HepG2 (cell line): ENCODE measurements around the gene MESD. TPM values are rescaled to one million over a fixed set of nuclear protein-coding genes. Genes with fewer than 3 reads are reported as not detected.

Experiments used
- ATAC-seq: fragments of 200-7000 bp; cut with Tn5 transposase; 3 replicates; pipeline ENCODE4 v1.9.1; 2020; ENCODE audit warnings: mild to moderate bottlenecking, moderate library complexity
- BruUV-seq: library from RNA; stranded (reverse); fragments of 400-500 nt; replicated peaks from 2 replicates; lab custom pipeline; 2021; lab: Mats Ljungman, UMichigan
- CTCF ChIA-PET: fragments of 300-600 bp; formaldehyde crosslinking; extraction: SDS; loops from one replicate; lab custom pipeline; 2021; ENCODE audit warnings: low total read pairs, inconsistent platforms, low intra/inter-chr PET ratio; lab: Yijun Ruan, JAX
- POLR2A ChIA-PET: fragments of 350-600 bp; sonication (Branson Sonifier 250); formaldehyde crosslinking; loops from one replicate; lab custom pipeline; 2020; ENCODE audit warnings: antibody characterized with exemption, inconsistent platforms; lab: Yijun Ruan, JAX
- DNase-seq: peaks from one replicate; pipeline ENCODE4 v3.0.0-alpha.2; 2015; ENCODE audit warnings: low spot score
- FAIRE-seq: peaks from 3 replicates; lab custom pipeline; 2011; peaks lifted over from hg19 to GRCh38; lab: Jason Lieb, UNC
- H2AFZ ChIP-seq: one replicate; pipeline ENCODE4 v1.6.1; 2011; ENCODE audit warnings: low read length, inconsistent platforms
- H3K27ac ChIP-seq: fragments of 300-600 bp; 3 replicates; pipeline ENCODE4 v1.8.0; 2011; ENCODE audit warnings: mixed run types, mild to moderate bottlenecking, mixed read lengths, low read length, inconsistent platforms; ENCODE audit not compliant: insufficient read depth; ENCODE audit errors: extremely low read length
- H3K27me3 ChIP-seq, 2 experiments: fragments of 200-600 bp in 1 of 2; 2 replicates in 1 of 2; 3 replicates in 1 of 2; pipeline versions ENCODE4 v1.6.0 to v1.8.0; 2011; ENCODE audit warnings: low read length in 2 of 2, mild to moderate bottlenecking in 2 of 2, moderate library complexity in 2 of 2, inconsistent platforms in 1 of 2; ENCODE audit not compliant: insufficient read depth in 2 of 2, control insufficient read depth in 1 of 2
- H3K36me3 ChIP-seq, 2 experiments: fragments of 200-600 bp in 1 of 2; replicated peaks in 1 of 2; 2 replicates in 1 of 2; 3 replicates in 1 of 2; pipeline versions ENCODE4 v1.5.1 to v1.8.0; 2011; ENCODE audit warnings: low read length in 2 of 2, inconsistent platforms in 1 of 2; ENCODE audit not compliant: insufficient read depth in 2 of 2, control insufficient read depth in 1 of 2
- H3K4me1 ChIP-seq: 2 replicates; pipeline ENCODE4 v1.5.1; 2012; ENCODE audit warnings: low read length, inconsistent platforms; ENCODE audit not compliant: insufficient read depth
- H3K4me2 ChIP-seq: 2 replicates; pipeline ENCODE4 v1.6.0; 2011; ENCODE audit warnings: low read depth, low read length, inconsistent platforms
- H3K4me3 ChIP-seq, 3 experiments: fragments of 200-600 bp in 1 of 3; sonication (generic), shearing (Covaris generic) in 1 of 3; replicated peaks in 1 of 3; 2 replicates each; pipeline ENCODE4 v1.5.1; 2011 to 2016; ENCODE audit warnings: low read length in 3 of 3, inconsistent platforms in 2 of 3, low read depth in 2 of 3, mild to moderate bottlenecking in 2 of 3, control low read depth in 1 of 3, mixed read lengths in 1 of 3; ENCODE audit not compliant: insufficient read depth in 1 of 3
- H3K79me2 ChIP-seq: one replicate; pipeline ENCODE4 v1.6.1; 2011; ENCODE audit warnings: low read length, inconsistent platforms; ENCODE audit not compliant: insufficient read depth
- H3K9ac ChIP-seq: 2 replicates; pipeline ENCODE4 v1.6.0; 2011; ENCODE audit warnings: mild to moderate bottlenecking, low read depth, low read length, inconsistent platforms; ENCODE audit not compliant: insufficient read depth
- H3K9me3 ChIP-seq: 2 replicates; pipeline ENCODE4 v1.5.1; 2012; ENCODE audit warnings: mild to moderate bottlenecking, low read length
- H4K20me1 ChIP-seq: 2 replicates; pipeline ENCODE4 v1.6.0; 2011; ENCODE audit warnings: inconsistent platforms, mild to moderate bottlenecking, low read length, moderate library complexity; ENCODE audit not compliant: insufficient read depth
- RFXAP ChIP-seq: sonication (generic); formaldehyde crosslinking; IDR thresholded peaks from 2 replicates; pipeline ENCODE4 v1.4.0; 2020; ENCODE audit warnings: missing genetic modification reagents, borderline replicate concordance
- TP53 ChIP-seq: sonication (generic); formaldehyde crosslinking; conservative IDR thresholded peaks from 2 replicates; pipeline ENCODE4 v1.4.0; 2020; ENCODE audit warnings: missing genetic modification reagents
- ZFY ChIP-seq: sonication (generic); formaldehyde crosslinking; IDR thresholded peaks from 2 replicates; pipeline ENCODE4 v1.4.0; 2020; ENCODE audit warnings: missing genetic modification reagents
- ZFYVE20 ChIP-seq: sonication (generic); formaldehyde crosslinking; IDR thresholded peaks from 2 replicates; pipeline ENCODE4 v1.8.0; 2023; ENCODE audit warnings: low read depth, mild to moderate bottlenecking, moderate library complexity, missing genetic modification reagents, borderline replicate concordance
- ZNF567 ChIP-seq: sonication (generic); formaldehyde crosslinking; IDR thresholded peaks from 2 replicates; pipeline ENCODE4 v1.8.1; 2023; ENCODE audit warnings: mild to moderate bottlenecking, missing genetic modification reagents, borderline replicate concordance
- ZNF570 ChIP-seq: sonication (generic); formaldehyde crosslinking; IDR thresholded peaks from 2 replicates; pipeline ENCODE4 v1.4.0; 2020; ENCODE audit warnings: mild to moderate bottlenecking, missing genetic modification reagents, borderline replicate concordance
- ZNF670 ChIP-seq: sonication (generic); formaldehyde crosslinking; IDR thresholded peaks from 2 replicates; pipeline ENCODE4 v1.8.0; 2022; ENCODE audit warnings: mild to moderate bottlenecking, missing genetic modification reagents, borderline replicate concordance
- WGBS: methylation state at CpG from one replicate; pipeline ENCODE4 v1.1.6; 2017; ENCODE audit warnings: low lambda C conversion rate; 5-methylcytosine and 5-hydroxymethylcytosine counted together
- in situ Hi-C: cut with HindIII; loops from 2 replicates; pipeline ENCODE4 v1.10.0; 2017; ENCODE audit warnings: low pct_unique_long_range_greater_than_20kb; ENCODE audit not compliant: extremely low pct_ligation_motif_present
- intact Hi-C: fragments of 100-400 bp; cut with micrococcal nuclease; formaldehyde crosslinking; loops from one replicate; pipeline ENCODE4 v1.10.0; 2022; ENCODE audit not compliant: unreplicated experiment
- polyA plus RNA-seq, 8 experiments: library from polyadenylated mRNA; depleted of rRNA in 3 of 8; stranded (reverse) in 7 of 8; unstranded in 1 of 8; fragments of >200 nt; fragmentation: Illumina TruSeq in 4 of 8; extraction: Trizol in 4 of 8; gene quantifications; 2 replicates each; pipeline versions ENCODE4 v1.2.1 to v1.2.3, GENCODE V29; 2011 to 2016; ENCODE audit warnings: low read depth in 4 of 8, missing spikeins in 1 of 8, mixed read lengths in 1 of 8; ENCODE audit not compliant: insufficient read depth in 1 of 8
- total RNA-seq, 5 experiments: library from RNA; depleted of rRNA; stranded (reverse); fragments of >200 nt; fragmentation: Illumina TruSeq; extraction: Trizol; gene quantifications; 2 replicates each; pipeline ENCODE4 v1.2.3, GENCODE V29; 2016; ENCODE audit warnings: low read depth in 1 of 5
- TF ChIP-seq, protein P1 (sequence below): sonication (generic); formaldehyde crosslinking; IDR thresholded peaks from 2 replicates; pipeline ENCODE4 v1.4.0; 2020; ENCODE audit warnings: mild to moderate bottlenecking, missing genetic modification reagents
- TF ChIP-seq, protein P2 (sequence below): sonication (generic); formaldehyde crosslinking; IDR thresholded peaks from 2 replicates; pipeline ENCODE4 v1.5.0; 2020; ENCODE audit warnings: missing genetic modification reagents
- TF ChIP-seq, protein P3 (sequence below): sonication (generic); formaldehyde crosslinking; conservative IDR thresholded peaks from 2 replicates; pipeline ENCODE4 v1.8.0; 2022; ENCODE audit warnings: missing genetic modification reagents
- TF ChIP-seq, protein P4 (sequence below): IDR thresholded peaks from 2 replicates; pipeline ENCODE4 v1.6.1; 2016
- TF ChIP-seq, protein P5 (sequence below): sonication (generic); formaldehyde crosslinking; IDR thresholded peaks from 2 replicates; pipeline ENCODE4 v1.5.1; 2020; ENCODE audit warnings: missing genetic modification reagents, mild to moderate bottlenecking, borderline replicate concordance

Gene MESD
- total and polyA plus RNA-seq, 2 of the 13 experiments (the other 11 are each of a cell fraction or from before 2014, with no cell fraction given) = 18.0 to 46.2 TPM

DNA sequence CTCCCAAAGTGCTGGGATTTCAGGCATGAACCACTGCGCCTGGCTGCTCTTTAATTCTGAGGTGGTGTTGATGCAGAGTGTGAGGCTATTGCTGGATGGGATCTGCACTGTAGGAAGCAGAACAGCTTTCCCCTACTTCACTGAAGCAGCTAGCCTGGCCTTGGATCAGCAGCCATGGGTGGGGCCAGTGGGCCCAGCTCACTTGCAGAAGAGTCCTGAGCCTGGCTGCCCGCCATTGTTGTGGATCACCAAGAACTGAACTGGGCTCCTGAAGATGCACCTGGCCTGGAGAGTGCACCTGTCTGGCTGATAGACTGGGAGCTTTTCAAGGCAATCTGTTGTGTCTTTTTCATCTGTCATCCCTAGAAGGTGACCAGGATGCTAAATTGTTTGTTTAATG, 23.0 kb upstream of the MESD start:
- FAIRE-seq (no peak), DNase-seq (no peak), ATAC-seq (no peak)
- Histone ChIP-seq H3K4me1 (no peaks in the 10 kb centered on the region), H3K36me3 (no peaks in the 10 kb centered on the region), H3K4me2 (no peak overlapping the region), H3K27ac (no peak overlapping the region), H3K79me2 (no peaks in the 10 kb centered on the region), H2AFZ (no peak overlapping the region), H3K9ac (no peak overlapping the region), H3K27me3 (peaks cover 1 to 5% of the 10 kb centered on the region in 2 experiments; a peak in 1 of 5 replicates), H3K9me3 (no peaks in the 10 kb centered on the region), H4K20me1 (no peaks in the 10 kb centered on the region), H3K4me3 (no peak overlapping the region)
- ChIA-PET CTCF (no interaction called here), POLR2A (no interaction called here)
- in situ Hi-C loops = no loop called here
- BruUV-seq = no TSS peak
- no peak for TF ChIP-seq ZNF567 (CRISPR knock-in tag)
- no peak for TF ChIP-seq ZFY
- no peak for TF ChIP-seq ZFYVE20
- TF ChIP-seq RFXAP (CRISPR knock-in tag) = no peak
- TF ChIP-seq, protein P1, sequence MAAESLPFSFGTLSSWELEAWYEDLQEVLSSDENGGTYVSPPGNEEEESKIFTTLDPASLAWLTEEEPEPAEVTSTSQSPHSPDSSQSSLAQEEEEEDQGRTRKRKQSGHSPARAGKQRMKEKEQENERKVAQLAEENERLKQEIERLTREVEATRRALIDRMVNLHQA (CRISPR knock-in tag) = no peak
- no peak for TF ChIP-seq ZNF570 (CRISPR knock-in tag)
- TF ChIP-seq TP53 (CRISPR knock-in tag) = no peak
- TF ChIP-seq, protein P2, sequence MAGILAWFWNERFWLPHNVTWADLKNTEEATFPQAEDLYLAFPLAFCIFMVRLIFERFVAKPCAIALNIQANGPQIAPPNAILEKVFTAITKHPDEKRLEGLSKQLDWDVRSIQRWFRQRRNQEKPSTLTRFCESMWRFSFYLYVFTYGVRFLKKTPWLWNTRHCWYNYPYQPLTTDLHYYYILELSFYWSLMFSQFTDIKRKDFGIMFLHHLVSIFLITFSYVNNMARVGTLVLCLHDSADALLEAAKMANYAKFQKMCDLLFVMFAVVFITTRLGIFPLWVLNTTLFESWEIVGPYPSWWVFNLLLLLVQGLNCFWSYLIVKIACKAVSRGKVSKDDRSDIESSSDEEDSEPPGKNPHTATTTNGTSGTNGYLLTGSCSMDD = no peak
- TF ChIP-seq, protein P3, sequence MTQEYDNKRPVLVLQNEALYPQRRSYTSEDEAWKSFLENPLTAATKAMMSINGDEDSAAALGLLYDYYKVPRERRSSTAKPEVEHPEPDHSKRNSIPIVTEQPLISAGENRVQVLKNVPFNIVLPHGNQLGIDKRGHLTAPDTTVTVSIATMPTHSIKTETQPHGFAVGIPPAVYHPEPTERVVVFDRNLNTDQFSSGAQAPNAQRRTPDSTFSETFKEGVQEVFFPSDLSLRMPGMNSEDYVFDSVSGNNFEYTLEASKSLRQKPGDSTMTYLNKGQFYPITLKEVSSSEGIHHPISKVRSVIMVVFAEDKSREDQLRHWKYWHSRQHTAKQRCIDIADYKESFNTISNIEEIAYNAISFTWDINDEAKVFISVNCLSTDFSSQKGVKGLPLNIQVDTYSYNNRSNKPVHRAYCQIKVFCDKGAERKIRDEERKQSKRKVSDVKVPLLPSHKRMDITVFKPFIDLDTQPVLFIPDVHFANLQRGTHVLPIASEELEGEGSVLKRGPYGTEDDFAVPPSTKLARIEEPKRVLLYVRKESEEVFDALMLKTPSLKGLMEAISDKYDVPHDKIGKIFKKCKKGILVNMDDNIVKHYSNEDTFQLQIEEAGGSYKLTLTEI = no peak
- TF ChIP-seq, protein P4, sequence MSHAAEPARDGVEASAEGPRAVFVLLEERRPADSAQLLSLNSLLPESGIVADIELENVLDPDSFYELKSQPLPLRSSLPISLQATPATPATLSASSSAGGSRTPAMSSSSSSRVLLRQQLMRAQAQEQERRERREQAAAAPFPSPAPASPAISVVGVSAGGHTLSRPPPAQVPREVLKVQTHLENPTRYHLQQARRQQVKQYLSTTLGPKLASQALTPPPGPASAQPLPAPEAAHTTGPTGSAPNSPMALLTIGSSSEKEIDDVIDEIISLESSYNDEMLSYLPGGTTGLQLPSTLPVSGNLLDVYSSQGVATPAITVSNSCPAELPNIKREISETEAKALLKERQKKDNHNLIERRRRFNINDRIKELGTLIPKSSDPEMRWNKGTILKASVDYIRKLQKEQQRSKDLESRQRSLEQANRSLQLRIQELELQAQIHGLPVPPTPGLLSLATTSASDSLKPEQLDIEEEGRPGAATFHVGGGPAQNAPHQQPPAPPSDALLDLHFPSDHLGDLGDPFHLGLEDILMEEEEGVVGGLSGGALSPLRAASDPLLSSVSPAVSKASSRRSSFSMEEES (CRISPR knock-in tag) = no peak
- TF ChIP-seq ZNF670 (CRISPR knock-in tag) = no peak
- TF ChIP-seq, protein P5, sequence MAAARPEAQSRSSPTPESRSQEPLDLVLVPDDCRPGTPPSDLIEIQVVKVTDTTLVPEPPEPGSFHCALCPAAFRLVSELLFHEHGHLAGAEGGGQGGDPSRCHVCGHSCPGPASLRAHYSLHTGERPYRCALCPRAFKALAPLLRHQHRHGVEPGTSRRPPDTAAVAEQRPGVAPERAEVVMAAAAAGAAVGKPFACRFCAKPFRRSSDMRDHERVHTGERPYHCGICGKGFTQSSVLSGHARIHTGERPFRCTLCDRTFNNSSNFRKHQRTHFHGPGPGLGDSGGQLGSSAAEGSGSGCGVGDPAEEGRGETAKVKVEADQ (CRISPR knock-in tag) = no peak
- no CpG with 5 or more reads among the region's 2 CpGs for WGBS
- intact Hi-C loops = no loop called here
